Heart left ventricle (tissue), 16 donors: ENCODE data around the gene PRDM16. TPM values are rescaled to one million over a fixed set of nuclear protein-coding genes. Genes with fewer than 3 reads are reported as not detected.

ENCODE experiments used
- ATAC-seq, 4 donors: fragments of 200-7000 bp; cut with Tn5 transposase; one replicate each; pipeline ENCODE4 v1.9.1; 2020 to 2022; ENCODE audit warnings: moderate library complexity in 4 of 4, mild to moderate bottlenecking in 3 of 4, moderate number of reproducible peaks in 1 of 4
- DNase-seq, 5 donors: peaks; one replicate each; pipeline ENCODE4 v3.0.0-alpha.2; 2020
- H3K27ac ChIP-seq, 12 donors: fragments of 200-600 bp; sonication (generic) in 4 of 12; one replicate each; pipeline versions ENCODE4 v1.5.0 to v1.8.0; 2016 to 2022; ENCODE audit warnings: mild to moderate bottlenecking in 2 of 12
- H3K27me3 ChIP-seq, 9 donors: fragments of 200-600 bp; sonication (generic) in 2 of 9; one replicate each; pipeline versions ENCODE4 v1.5.1 to v1.8.0; 2016 to 2022; ENCODE audit warnings: mild to moderate bottlenecking in 3 of 9
- H3K36me3 ChIP-seq, 9 donors: fragments of 200-600 bp; sonication (generic) in 2 of 9; one replicate each; pipeline versions ENCODE4 v1.5.0 to v1.8.0; 2018 to 2022; ENCODE audit warnings: mild to moderate bottlenecking in 2 of 9
- H3K4me1 ChIP-seq, 12 donors: fragments of 200-600 bp; sonication (generic) in 4 of 12; one replicate each; pipeline versions ENCODE4 v1.5.0 to v1.8.0; 2016 to 2022; ENCODE audit warnings: mild to moderate bottlenecking in 3 of 12
- H3K4me3 ChIP-seq, 12 donors: fragments of 200-600 bp; sonication (generic) in 4 of 12; one replicate each; pipeline versions ENCODE4 v1.5.0 to v1.8.0; 2017 to 2022; ENCODE audit warnings: mild to moderate bottlenecking in 9 of 12, moderate library complexity in 4 of 12
- H3K9me3 ChIP-seq, 12 donors: fragments of 200-600 bp; sonication (generic) in 4 of 12; one replicate each; pipeline versions ENCODE4 v1.5.0 to v1.8.0; 2016 to 2022; ENCODE audit warnings: mild to moderate bottlenecking in 1 of 12
- POLR2A ChIP-seq, 2 donors: fragments of 450-650 bp; IDR thresholded peaks; one replicate each; pipeline ENCODE4 v1.6.1; 2017; ENCODE audit warnings: antibody characterized with exemption in 2 of 2, mild to moderate bottlenecking in 2 of 2, moderate library complexity in 2 of 2
- WGBS, 4 donors: extraction: QIAGEN DNeasy Blood & Tissue Kit in 2 of 4; methylation state at CpG; one replicate each; pipeline versions ENCODE4 v1.1.5 to v1.1.7; 2013 to 2018; 5-methylcytosine and 5-hydroxymethylcytosine counted together
- intact Hi-C, 10 donors: fragments of 100-400 bp; cut with DNase I; formaldehyde crosslinking; loops; one replicate each; pipeline versions ENCODE4 v1.11.1 to v1.14.2; 2022
- polyA plus RNA-seq, 2 donors: library from polyadenylated mRNA; stranded (reverse); fragments of 200-250 nt; gene quantifications; one replicate each; pipeline ENCODE4 v1.2.3, GENCODE V29; 2013
- total RNA-seq, 9 donors: library from RNA; depleted of rRNA in 2 of 9; stranded (reverse); fragments of >200 nt in 2 of 9; fragmentation: NEBNext Ultra II Directional in 3 of 9; extraction: Animal tissue kit (Norgen Biotek cat#: 25700) in 3 of 9; gene quantifications; one replicate each; pipeline versions ENCODE4 v1.1.0 to v1.2.4, GENCODE V29; 2016 to 2023
- TF ChIP-seq, protein P1 (sequence below), 12 donors: fragments of 200-600 bp; sonication (generic) in 4 of 12; IDR thresholded peaks; one replicate each; pipeline versions ENCODE4 v1.5.0 to v1.8.0; 2018 to 2022; ENCODE audit warnings: antibody characterized with exemption in 12 of 12, mild to moderate bottlenecking in 5 of 12
- donor health status: ischemic (EF 13 %, LVEDD 7.1; RV severe dilation, severe dysfunction).
- donor health status: healthy with polysubstance abuse.
- donor health status: DM: no; HTN: yes; CAD: no.
- donor health status: DM: no; HTN: no; CAD: no.
- donor health status: ischemic (EF 25% LVEDD 6.9; RV normal size, moderate dysfunction).
- donor health status: ischemic (EF 25% LVEDD 5.7; RV mildly dilated, moderate dysfunction).
- donor health status: healthy.
- donor health status: DM: yes; HTN: yes; CAD: no.
- donor health status: ischemic (EF 35%, LVEDD 5.7; RV mildly dilated, moderate dysfunction).
- donor health status: nonischemic (EF 11% LVEDD 7.7; RV severe dilation, severe dysfunction).
- donor health status: DM: yes; HTN: yes; CAD: no.
- donor health status: PGD.
- donor health status: ischemic (EF 29% LVEDD 5.4; RV normal size, mild dysfunction).
- donor health status: nonischemic (EF 23%, LVEDD 6.1; RV moderate dilation, normal function).

PRDM16 gene
- total and polyA plus RNA-seq, 11 donors, result 6.0 to 22.7 (median 14.0) TPM

GRCh38 chr1:3440711-3441409 is 371.9 kb downstream of the PRDM16 start:
- Histone ChIP-seq H3K9me3 (peaks cover 0 to 6% (median 0%) of the 10 kb centered on the region in 12 donors), H3K4me1 (no peaks in the 10 kb centered on the region), H3K4me3 (no peak overlapping the region), H3K27ac (peak overlapping the region in 1 of 12 donors; percentile 5), H3K36me3 (no peaks in the 10 kb centered on the region), H3K27me3 (peaks cover 0 to 66% (median 6%) of the 10 kb centered on the region in 9 donors)
- ATAC-seq, result no peak
- WGBS, 4 donors, result 46 to 60% (median 53%) methylated on average over 20 of the region's 20 CpGs
- TF ChIP-seq POLR2A (IDR thresholded peaks at IDR 0.05), result no peak
- TF ChIP-seq, protein P1, sequence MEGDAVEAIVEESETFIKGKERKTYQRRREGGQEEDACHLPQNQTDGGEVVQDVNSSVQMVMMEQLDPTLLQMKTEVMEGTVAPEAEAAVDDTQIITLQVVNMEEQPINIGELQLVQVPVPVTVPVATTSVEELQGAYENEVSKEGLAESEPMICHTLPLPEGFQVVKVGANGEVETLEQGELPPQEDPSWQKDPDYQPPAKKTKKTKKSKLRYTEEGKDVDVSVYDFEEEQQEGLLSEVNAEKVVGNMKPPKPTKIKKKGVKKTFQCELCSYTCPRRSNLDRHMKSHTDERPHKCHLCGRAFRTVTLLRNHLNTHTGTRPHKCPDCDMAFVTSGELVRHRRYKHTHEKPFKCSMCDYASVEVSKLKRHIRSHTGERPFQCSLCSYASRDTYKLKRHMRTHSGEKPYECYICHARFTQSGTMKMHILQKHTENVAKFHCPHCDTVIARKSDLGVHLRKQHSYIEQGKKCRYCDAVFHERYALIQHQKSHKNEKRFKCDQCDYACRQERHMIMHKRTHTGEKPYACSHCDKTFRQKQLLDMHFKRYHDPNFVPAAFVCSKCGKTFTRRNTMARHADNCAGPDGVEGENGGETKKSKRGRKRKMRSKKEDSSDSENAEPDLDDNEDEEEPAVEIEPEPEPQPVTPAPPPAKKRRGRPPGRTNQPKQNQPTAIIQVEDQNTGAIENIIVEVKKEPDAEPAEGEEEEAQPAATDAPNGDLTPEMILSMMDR (IDR thresholded peaks at IDR 0.05), result no peak
- DNase-seq, result peak in 2 of 5 donors; percentile 11 to 34
- intact Hi-C loops, result no loop called here

DNA sequence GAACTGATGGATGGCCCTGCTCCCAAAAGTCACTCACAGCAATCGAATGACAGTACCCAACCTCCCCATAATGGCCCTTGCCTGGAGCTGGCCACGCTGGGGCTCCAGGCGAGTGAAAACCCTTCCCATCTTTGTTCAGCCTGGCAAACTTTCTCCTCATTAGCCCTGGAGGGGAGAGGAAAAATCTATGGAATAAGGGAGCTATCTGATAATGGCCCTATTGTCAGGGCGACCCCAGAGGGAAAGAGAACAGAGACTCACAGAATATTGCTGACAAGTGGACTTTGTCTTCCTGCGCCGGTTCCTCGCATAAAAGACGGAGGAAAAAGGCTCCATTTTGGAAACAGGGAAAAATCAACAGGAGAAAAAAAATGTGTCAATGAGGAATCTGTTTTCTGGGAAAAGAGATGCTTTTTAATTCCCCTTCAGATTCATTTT is 372.4 kb downstream of the PRDM16 start:
- intact Hi-C loops, result no loop called here
- H3K9me3 ChIP-seq, result peaks cover 0 to 11% (median 0%) of the 10 kb centered on the region in 12 donors
- H3K4me3 ChIP-seq, result no peak overlapping the region
- no peak for DNase-seq
- ATAC-seq, result no peak
- peaks cover 0 to 66% (median 6%) of the 10 kb centered on the region in 9 donors for H3K27me3 ChIP-seq
- no peaks in the 10 kb centered on the region for H3K4me1 ChIP-seq
- no peak overlapping the region for H3K27ac ChIP-seq
- TF ChIP-seq, protein P1 (IDR thresholded peaks at IDR 0.05), result no peak
- TF ChIP-seq POLR2A (IDR thresholded peaks at IDR 0.05), result no peak
- 51 to 62% (median 55%) methylated on average over 8 of the region's 8 CpGs for WGBS, 4 donors
- no peaks in the 10 kb centered on the region for H3K36me3 ChIP-seq

- H3K4me3 ChIP-seq, result no peak overlapping the region
- H3K9me3 ChIP-seq, result peaks cover 0 to 14% (median 0%) of the 10 kb centered on the region in 12 donors
- no peaks in the 10 kb centered on the region for H3K36me3 ChIP-seq
- no peak overlapping the region for H3K27ac ChIP-seq
- H3K27me3 ChIP-seq, result peaks cover 0 to 66% (median 6%) of the 10 kb centered on the region in 9 donors
- ATAC-seq, result no peak
- no peak for DNase-seq
- no peaks in the 10 kb centered on the region for H3K4me1 ChIP-seq
- 75 to 85% (median 79%) methylated on average over 8 of the region's 8 CpGs for WGBS, 4 donors
- TF ChIP-seq POLR2A (IDR thresholded peaks at IDR 0.05), result no peak
- intact Hi-C loops, result no loop called here
Measured at GRCh38 chr1:3441880-3442279, 372.9 kb downstream of the PRDM16 start.

DNA sequence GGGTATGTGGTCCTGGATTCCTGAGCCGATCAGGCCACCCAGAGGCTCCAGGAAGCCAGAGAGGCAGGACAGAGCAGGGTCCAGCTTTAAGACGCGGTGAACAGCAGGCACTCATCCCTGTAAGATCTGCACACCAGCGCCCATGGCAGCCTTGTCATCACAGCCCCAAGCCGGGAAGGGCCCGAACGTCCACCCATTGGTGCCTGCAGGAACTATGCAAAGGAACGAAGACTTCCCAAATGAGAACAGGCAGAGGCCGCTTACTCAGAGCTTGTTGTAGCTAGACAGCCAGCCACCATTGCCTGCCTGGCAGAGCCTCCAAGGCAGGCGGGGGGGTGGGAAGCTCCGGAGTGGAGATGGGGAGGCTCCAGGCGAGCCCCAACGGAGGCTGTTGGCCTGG is 373.3 kb downstream of the PRDM16 start:
- Histone ChIP-seq H3K9me3 (peaks cover 0 to 15% (median 0%) of the 10 kb centered on the region in 12 donors), H3K4me1 (no peaks in the 10 kb centered on the region), H3K36me3 (no peaks in the 10 kb centered on the region), H3K27me3 (peaks cover 0 to 65% (median 6%) of the 10 kb centered on the region in 9 donors), H3K4me3 (no peak overlapping the region), H3K27ac (no peak overlapping the region)
- DNase-seq (no peak), ATAC-seq (no peak)
- no peak for TF ChIP-seq POLR2A (IDR thresholded peaks at IDR 0.05)
- TF ChIP-seq, protein P1 (IDR thresholded peaks at IDR 0.05), result no peak
- intact Hi-C loops, result no loop called here
- WGBS, 4 donors, result 61 to 77% (median 72%) methylated on average over 6 to 13 of the region's 13 CpGs
